Choroid plexus epithelial cell (primary cell): ENCODE data around the gene C1orf174.

Experiments
- DNase-seq: peaks from one replicate; pipeline ENCODE4 v3.0.0-alpha.2; 2010; ENCODE audit warnings: low read depth
- H3K4me3 ChIP-seq: 2 replicates; pipeline ENCODE4 v1.5.1; 2011; ENCODE audit warnings: low read depth, mild to moderate bottlenecking, control low read depth, low read length, moderate library complexity
- TF ChIP-seq, protein P1 (sequence below): conservative IDR thresholded peaks from 2 replicates; pipeline ENCODE4 v1.5.1; 2011; ENCODE audit warnings: low read depth, mild to moderate bottlenecking, control low read depth, inconsistent platforms, low read length, moderate library complexity

C1orf174 gene

DNA sequence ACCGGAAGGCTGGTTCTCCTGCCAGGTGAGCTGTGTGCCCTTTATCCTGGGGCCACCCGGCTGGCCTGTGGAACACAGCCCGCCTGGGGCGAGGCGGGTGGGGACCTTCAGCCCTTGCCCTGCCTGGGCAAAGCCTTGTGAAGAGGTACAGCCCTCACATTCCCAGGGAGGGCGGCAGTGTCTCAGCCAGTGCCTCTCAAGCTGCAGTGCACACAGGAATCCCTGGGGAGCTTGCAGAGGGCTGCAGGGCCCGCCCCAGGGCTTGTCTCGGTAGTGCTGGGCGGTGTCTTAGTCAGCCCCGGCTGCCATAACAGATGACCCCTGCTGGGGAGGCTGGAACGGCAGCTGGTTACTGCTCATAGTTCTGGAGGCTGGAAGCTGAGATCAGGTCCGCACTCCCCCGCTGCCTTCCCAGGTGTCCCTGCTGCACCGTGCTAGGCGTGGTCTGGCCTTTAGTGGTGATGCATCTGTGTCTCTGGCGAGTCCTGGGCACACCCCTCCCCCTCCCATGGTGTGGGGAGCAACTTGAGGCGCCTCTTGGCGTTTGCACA is 30.2 kb downstream of the C1orf174 start:
- TF ChIP-seq, protein P1, sequence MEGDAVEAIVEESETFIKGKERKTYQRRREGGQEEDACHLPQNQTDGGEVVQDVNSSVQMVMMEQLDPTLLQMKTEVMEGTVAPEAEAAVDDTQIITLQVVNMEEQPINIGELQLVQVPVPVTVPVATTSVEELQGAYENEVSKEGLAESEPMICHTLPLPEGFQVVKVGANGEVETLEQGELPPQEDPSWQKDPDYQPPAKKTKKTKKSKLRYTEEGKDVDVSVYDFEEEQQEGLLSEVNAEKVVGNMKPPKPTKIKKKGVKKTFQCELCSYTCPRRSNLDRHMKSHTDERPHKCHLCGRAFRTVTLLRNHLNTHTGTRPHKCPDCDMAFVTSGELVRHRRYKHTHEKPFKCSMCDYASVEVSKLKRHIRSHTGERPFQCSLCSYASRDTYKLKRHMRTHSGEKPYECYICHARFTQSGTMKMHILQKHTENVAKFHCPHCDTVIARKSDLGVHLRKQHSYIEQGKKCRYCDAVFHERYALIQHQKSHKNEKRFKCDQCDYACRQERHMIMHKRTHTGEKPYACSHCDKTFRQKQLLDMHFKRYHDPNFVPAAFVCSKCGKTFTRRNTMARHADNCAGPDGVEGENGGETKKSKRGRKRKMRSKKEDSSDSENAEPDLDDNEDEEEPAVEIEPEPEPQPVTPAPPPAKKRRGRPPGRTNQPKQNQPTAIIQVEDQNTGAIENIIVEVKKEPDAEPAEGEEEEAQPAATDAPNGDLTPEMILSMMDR: peak; percentile 59
- no peak overlapping the region for H3K4me3 ChIP-seq
- DNase-seq: peak; percentile 88

GRCh38 chr1:3868464-3869006 is 31.5 kb downstream of the C1orf174 start:
- DNase-seq: no peak
- TF ChIP-seq, protein P1: no peak
- no peak overlapping the region for H3K4me3 ChIP-seq

DNA sequence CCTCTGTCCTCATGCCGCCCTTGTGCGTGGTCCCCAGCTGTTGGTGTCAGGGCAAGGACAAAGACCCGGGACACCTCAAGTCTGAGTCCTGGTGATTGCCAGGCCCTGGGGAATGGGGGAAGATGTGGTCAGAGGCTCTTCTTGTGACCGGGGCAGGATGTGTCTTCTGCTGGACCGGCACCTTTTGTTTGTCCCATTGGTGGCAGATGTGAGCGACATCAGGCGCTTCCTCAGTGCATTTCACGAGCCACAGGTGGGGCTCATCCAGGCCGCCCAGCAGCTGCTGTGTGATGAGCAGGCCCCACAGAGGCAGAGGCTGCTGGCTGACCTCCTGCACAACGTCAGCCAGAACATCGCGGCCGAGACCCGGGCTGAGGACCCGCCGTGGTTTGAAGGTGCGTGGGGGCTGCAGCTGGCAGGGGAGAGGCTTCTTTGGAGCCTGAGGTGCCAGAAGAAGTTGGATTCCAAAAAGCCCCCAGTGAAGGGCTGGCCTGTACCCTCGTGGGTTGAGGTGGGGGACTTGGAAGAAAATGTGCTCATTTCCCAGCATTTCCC is 34.4 kb downstream of the C1orf174 start:
- TF ChIP-seq, protein P1: no peak
- H3K4me3 ChIP-seq: no peak overlapping the region
- no peak for DNase-seq

DNA sequence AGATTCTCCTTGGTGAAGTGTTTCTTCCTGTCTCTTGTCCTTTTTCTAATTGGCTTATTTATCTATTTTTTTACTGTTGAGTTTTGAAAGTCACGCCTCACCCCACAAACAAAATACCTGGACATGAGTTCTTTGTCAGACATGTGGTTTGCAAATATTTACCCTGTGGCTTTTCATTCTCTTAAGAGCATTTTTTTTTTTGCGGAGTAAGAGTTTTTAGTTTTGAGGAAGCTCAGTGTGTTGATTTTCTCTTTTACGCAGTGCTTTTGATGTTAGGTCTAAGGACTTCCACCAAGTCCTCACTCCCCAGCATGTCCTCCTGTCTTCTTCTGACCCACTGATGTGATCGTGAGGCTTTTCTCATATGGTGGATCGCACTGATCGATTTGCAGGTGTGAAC is 35.2 kb downstream of the C1orf174 start:
- DNase-seq: no peak
- no peak overlapping the region for H3K4me3 ChIP-seq
- TF ChIP-seq, protein P1: no peak

DNA sequence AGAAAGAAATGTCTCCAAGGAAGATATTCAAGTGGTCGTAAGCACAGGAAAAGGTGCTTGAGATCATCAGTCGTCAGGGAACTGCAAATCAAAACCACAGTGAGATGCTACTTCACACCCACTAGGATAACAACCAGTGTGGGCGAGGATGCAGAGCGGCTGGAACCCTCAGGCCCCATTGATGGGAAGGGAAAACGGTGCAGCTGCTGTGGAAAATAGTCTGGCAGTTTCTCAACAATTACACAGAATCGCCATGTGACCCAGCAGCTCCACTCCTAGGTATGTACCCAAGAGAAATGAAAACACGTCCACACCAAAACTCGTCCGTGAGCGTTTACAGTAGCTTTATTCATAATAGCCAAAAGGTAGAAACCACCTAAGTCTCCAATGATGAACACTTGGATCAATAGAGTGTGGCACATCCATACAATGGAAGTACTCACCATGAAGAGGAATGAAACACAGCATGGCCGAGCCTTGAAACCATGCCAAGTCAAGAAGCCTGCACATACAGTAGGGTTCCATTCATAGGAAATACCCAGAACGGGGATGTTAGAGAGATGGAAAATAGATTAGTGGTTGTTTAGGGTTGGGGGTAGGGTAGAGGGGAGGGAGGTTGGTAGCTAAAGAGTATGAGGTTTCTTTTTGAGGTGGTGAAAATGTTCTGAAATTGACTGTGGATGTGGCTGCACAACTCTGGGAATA is 36.7 kb downstream of the C1orf174 start:
- TF ChIP-seq, protein P1: no peak
- no peak for DNase-seq
- H3K4me3 ChIP-seq: no peak overlapping the region

DNA sequence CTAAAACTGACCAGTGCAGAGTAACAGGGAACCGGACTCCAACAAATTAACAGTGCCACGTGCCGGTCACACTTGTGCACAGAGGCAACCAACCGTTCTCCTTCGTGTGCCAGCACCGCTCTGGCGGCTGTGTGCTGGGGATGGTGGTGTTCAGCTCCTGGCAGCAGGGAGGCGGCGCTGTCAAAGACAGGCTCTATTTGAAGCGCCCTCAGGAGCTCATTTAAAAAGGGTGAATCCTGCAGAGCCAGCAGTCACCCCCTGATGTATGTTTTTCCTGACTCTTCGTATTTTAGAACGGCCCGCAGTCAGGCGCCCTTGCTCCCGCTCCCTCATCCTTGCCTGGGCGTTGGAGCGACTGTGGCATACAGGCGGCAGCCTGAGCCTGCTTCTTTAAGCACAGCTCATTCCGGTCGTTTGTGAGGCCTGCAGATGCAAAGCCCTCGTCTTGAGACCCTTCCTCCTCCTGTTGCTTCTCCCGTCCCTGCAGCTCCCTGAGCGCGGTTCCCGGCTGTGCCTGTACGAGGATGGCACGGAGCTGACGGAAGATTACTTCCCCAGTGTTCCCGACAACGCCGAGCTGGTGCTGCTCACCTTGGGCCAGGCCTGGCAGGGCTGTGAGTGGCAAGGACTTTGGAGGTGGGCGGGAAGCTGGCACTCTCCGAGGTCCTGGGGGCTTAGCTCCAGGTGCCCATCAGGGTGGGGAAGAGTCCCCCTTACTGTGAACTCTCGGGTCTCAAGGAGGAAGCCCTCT is 41.7 kb downstream of the C1orf174 start:
- peak overlapping the region; percentile 94 for H3K4me3 ChIP-seq
- TF ChIP-seq, protein P1: peak; percentile 59
- DNase-seq: peak; percentile 64
